HepG2 (cell line): Measurements from ENCODE around the gene SYNGR4. TPM values are rescaled to one million over a fixed set of nuclear protein-coding genes. Genes with fewer than 3 reads are reported as not detected.
"Not testable (repeated sequence)": the region's sequence is repeated elsewhere in the genome, so short reads cannot be mapped to it uniquely, and the experiment has no call there.

Experiments used
- ATAC-seq: fragments of 200-7000 bp; cut with Tn5 transposase; 3 replicates; pipeline ENCODE4 v1.9.1; 2020; ENCODE audit warnings: mild to moderate bottlenecking, moderate library complexity
- BruUV-seq: library from RNA; stranded (reverse); fragments of 400-500 nt; replicated peaks from 2 replicates; lab custom pipeline; 2021; lab: Mats Ljungman, UMichigan
- CTCF ChIA-PET: fragments of 300-600 bp; formaldehyde crosslinking; extraction: SDS; loops from one replicate; lab custom pipeline; 2021; ENCODE audit warnings: low total read pairs, inconsistent platforms, low intra/inter-chr PET ratio; lab: Yijun Ruan, JAX
- POLR2A ChIA-PET: fragments of 350-600 bp; sonication (Branson Sonifier 250); formaldehyde crosslinking; loops from one replicate; lab custom pipeline; 2020; ENCODE audit warnings: antibody characterized with exemption, inconsistent platforms; lab: Yijun Ruan, JAX
- DNase-seq: peaks from one replicate; pipeline ENCODE4 v3.0.0-alpha.2; 2015; ENCODE audit warnings: low spot score
- FAIRE-seq: peaks from 3 replicates; lab custom pipeline; 2011; peaks lifted over from hg19 to GRCh38; lab: Jason Lieb, UNC
- H2AFZ ChIP-seq: one replicate; pipeline ENCODE4 v1.6.1; 2011; ENCODE audit warnings: low read length, inconsistent platforms
- H3K27ac ChIP-seq: fragments of 300-600 bp; 3 replicates; pipeline ENCODE4 v1.8.0; 2011; ENCODE audit warnings: mixed run types, mild to moderate bottlenecking, mixed read lengths, low read length, inconsistent platforms; ENCODE audit not compliant: insufficient read depth; ENCODE audit errors: extremely low read length
- H3K27me3 ChIP-seq, 2 experiments: fragments of 200-600 bp in 1 of 2; 2 replicates in 1 of 2; 3 replicates in 1 of 2; pipeline versions ENCODE4 v1.6.0 to v1.8.0; 2011; ENCODE audit warnings: low read length in 2 of 2, mild to moderate bottlenecking in 2 of 2, moderate library complexity in 2 of 2, inconsistent platforms in 1 of 2; ENCODE audit not compliant: insufficient read depth in 2 of 2, control insufficient read depth in 1 of 2
- H3K36me3 ChIP-seq, 2 experiments: fragments of 200-600 bp in 1 of 2; replicated peaks in 1 of 2; 2 replicates in 1 of 2; 3 replicates in 1 of 2; pipeline versions ENCODE4 v1.5.1 to v1.8.0; 2011; ENCODE audit warnings: low read length in 2 of 2, inconsistent platforms in 1 of 2; ENCODE audit not compliant: insufficient read depth in 2 of 2, control insufficient read depth in 1 of 2
- H3K4me1 ChIP-seq: 2 replicates; pipeline ENCODE4 v1.5.1; 2012; ENCODE audit warnings: low read length, inconsistent platforms; ENCODE audit not compliant: insufficient read depth
- H3K4me2 ChIP-seq: 2 replicates; pipeline ENCODE4 v1.6.0; 2011; ENCODE audit warnings: low read depth, low read length, inconsistent platforms
- H3K4me3 ChIP-seq, 3 experiments: fragments of 200-600 bp in 1 of 3; sonication (generic), shearing (Covaris generic) in 1 of 3; replicated peaks in 1 of 3; 2 replicates each; pipeline ENCODE4 v1.5.1; 2011 to 2016; ENCODE audit warnings: low read length in 3 of 3, inconsistent platforms in 2 of 3, low read depth in 2 of 3, mild to moderate bottlenecking in 2 of 3, control low read depth in 1 of 3, mixed read lengths in 1 of 3; ENCODE audit not compliant: insufficient read depth in 1 of 3
- H3K79me2 ChIP-seq: one replicate; pipeline ENCODE4 v1.6.1; 2011; ENCODE audit warnings: low read length, inconsistent platforms; ENCODE audit not compliant: insufficient read depth
- H3K9ac ChIP-seq: 2 replicates; pipeline ENCODE4 v1.6.0; 2011; ENCODE audit warnings: mild to moderate bottlenecking, low read depth, low read length, inconsistent platforms; ENCODE audit not compliant: insufficient read depth
- H3K9me3 ChIP-seq: 2 replicates; pipeline ENCODE4 v1.5.1; 2012; ENCODE audit warnings: mild to moderate bottlenecking, low read length
- H4K20me1 ChIP-seq: 2 replicates; pipeline ENCODE4 v1.6.0; 2011; ENCODE audit warnings: inconsistent platforms, mild to moderate bottlenecking, low read length, moderate library complexity; ENCODE audit not compliant: insufficient read depth
- ETV5 ChIP-seq: IDR thresholded peaks from 2 replicates; pipeline ENCODE4 v1.6.1; 2018; ENCODE audit warnings: missing biosample characterization, missing genetic modification reagents, inconsistent platforms, borderline replicate concordance
- HHEX ChIP-seq: IDR thresholded peaks from 2 replicates; pipeline ENCODE4 v1.6.1; 2016; ENCODE audit warnings: control low read depth
- HOXA7 ChIP-seq: sonication (generic); formaldehyde crosslinking; IDR thresholded peaks from 2 replicates; pipeline ENCODE4 v1.8.1; 2022; ENCODE audit warnings: mild to moderate bottlenecking, missing genetic modification reagents, moderate library complexity
- KDM5B ChIP-seq: sonication (generic); formaldehyde crosslinking; IDR thresholded peaks from 2 replicates; pipeline ENCODE4 v1.4.0; 2020; ENCODE audit warnings: missing genetic modification reagents, mild to moderate bottlenecking, borderline replicate concordance
- KMT2B ChIP-seq: IDR thresholded peaks from 2 replicates; pipeline ENCODE4 v1.6.1; 2016; ENCODE audit warnings: missing genetic modification reagents, missing compliant biosample characterization
- PPARG ChIP-seq: conservative IDR thresholded peaks from 2 replicates; pipeline ENCODE4 v1.6.1; 2016; ENCODE audit warnings: missing biosample characterization, missing genetic modification reagents
- RFXANK ChIP-seq: IDR thresholded peaks from 2 replicates; pipeline ENCODE4 v1.6.1; 2016
- SALL2 ChIP-seq: sonication (generic); formaldehyde crosslinking; IDR thresholded peaks from 2 replicates; pipeline ENCODE4 v1.8.1; 2023; ENCODE audit warnings: mild to moderate bottlenecking, missing genetic modification reagents, inconsistent platforms
- SUZ12 ChIP-seq: fragments of 150-350 bp; IDR thresholded peaks from 2 replicates; pipeline ENCODE4 v1.6.1; 2014; ENCODE audit warnings: low read depth, low read length
- THAP7 ChIP-seq: sonication (generic); formaldehyde crosslinking; IDR thresholded peaks from 2 replicates; pipeline ENCODE4 v1.8.1; 2023; ENCODE audit warnings: mild to moderate bottlenecking, missing genetic modification reagents
- YEATS4 ChIP-seq: sonication (generic); formaldehyde crosslinking; IDR thresholded peaks from 2 replicates; pipeline ENCODE4 v1.4.0; 2020; ENCODE audit warnings: missing genetic modification reagents, borderline replicate concordance
- ZBTB34 ChIP-seq: sonication (generic); formaldehyde crosslinking; IDR thresholded peaks from 2 replicates; pipeline ENCODE4 v1.8.0; 2022; ENCODE audit warnings: mild to moderate bottlenecking, missing genetic modification reagents
- ZNF20 ChIP-seq: sonication (generic); formaldehyde crosslinking; IDR thresholded peaks from 2 replicates; pipeline ENCODE4 v1.4.0; 2020; ENCODE audit warnings: mild to moderate bottlenecking, moderate library complexity, missing genetic modification reagents
- WGBS: methylation state at CpG from one replicate; pipeline ENCODE4 v1.1.6; 2017; ENCODE audit warnings: low lambda C conversion rate; 5-methylcytosine and 5-hydroxymethylcytosine counted together
- in situ Hi-C: cut with HindIII; loops from 2 replicates; pipeline ENCODE4 v1.10.0; 2017; ENCODE audit warnings: low pct_unique_long_range_greater_than_20kb; ENCODE audit not compliant: extremely low pct_ligation_motif_present
- intact Hi-C: fragments of 100-400 bp; cut with micrococcal nuclease; formaldehyde crosslinking; loops from one replicate; pipeline ENCODE4 v1.10.0; 2022; ENCODE audit not compliant: unreplicated experiment
- polyA plus RNA-seq, 8 experiments: library from polyadenylated mRNA; depleted of rRNA in 3 of 8; stranded (reverse) in 7 of 8; unstranded in 1 of 8; fragments of >200 nt; fragmentation: Illumina TruSeq in 4 of 8; extraction: Trizol in 4 of 8; gene quantifications; 2 replicates each; pipeline versions ENCODE4 v1.2.1 to v1.2.3, GENCODE V29; 2011 to 2016; ENCODE audit warnings: low read depth in 4 of 8, missing spikeins in 1 of 8, mixed read lengths in 1 of 8; ENCODE audit not compliant: insufficient read depth in 1 of 8
- total RNA-seq, 5 experiments: library from RNA; depleted of rRNA; stranded (reverse); fragments of >200 nt; fragmentation: Illumina TruSeq; extraction: Trizol; gene quantifications; 2 replicates each; pipeline ENCODE4 v1.2.3, GENCODE V29; 2016; ENCODE audit warnings: low read depth in 1 of 5

Gene SYNGR4
- total and polyA plus RNA-seq, 2 of the 13 experiments (the other 11 are each of a cell fraction or from before 2014, with no cell fraction given): not detected

GRCh38 chr19:48363810-48364597, at the start of gene SYNGR4, which contains the start of gene TMEM143 (continued):
- TF ChIP-seq PPARG (peak; percentile 26; the same call in 1 of the 2 replicates), THAP7 (peak; percentile 85; the same call in 1 of the 2 replicates)

GRCh38 chr19:48315712-48316111, 48.5 kb upstream of the SYNGR4 start:
- ATAC-seq: no peak

GRCh38 chr19:48317708-48317960, 46.5 kb upstream of the SYNGR4 start:
- Histone ChIP-seq H3K4me3 (peak overlapping the region in 1 of 3 experiments; percentile 7; a peak in 1 of 6 replicates), H3K4me2 (peak overlapping the region; percentile 21; the same call in 1 of the 2 replicates), H3K4me1 (peaks cover 42% of the 10 kb centered on the region)
- H3K27me3 ChIP-seq, ATAC-seq, H3K79me2 ChIP-seq, H3K27ac ChIP-seq, H3K36me3 ChIP-seq, FAIRE-seq, CTCF ChIA-PET, H3K9me3 ChIP-seq, DNase-seq, BruUV-seq, H3K9ac ChIP-seq, POLR2A ChIA-PET, H4K20me1 ChIP-seq, H2AFZ ChIP-seq: not testable (repeated sequence)
- intact Hi-C loops (loop anchor here (10.0 kb wide), 1 partner anchor 267 kb away; no protein-coding TSS in a partner anchor), in situ Hi-C loops (loop anchor here (5.0 to 10.0 kb wide), 2 partner anchors 75 to 267 kb away; partner anchors contain the start of genes GRIN2D and KDELR1)
- 4% methylated on average over 9 of the region's 9 CpGs for whole genome bisulfite sequencing

More at GRCh38 chr19:48315712-48316111, 48.5 kb upstream of the SYNGR4 start:
- intact Hi-C loops (loop anchor here (10.0 kb wide), 1 partner anchor 269 kb away; no protein-coding TSS in a partner anchor), in situ Hi-C loops (loop anchor here (5.0 to 10.0 kb wide), 2 partner anchors 77 to 269 kb away; partner anchors contain the start of genes GRIN2D and KDELR1)
- Histone ChIP-seq H4K20me1 (no peaks in the 10 kb centered on the region), H3K79me2 (no peaks in the 10 kb centered on the region), H3K27ac (no peak overlapping the region), H3K36me3 (no peaks in the 10 kb centered on the region), H3K4me3 (no peak overlapping the region), H3K27me3 (peaks cover 0 to 10% of the 10 kb centered on the region in 2 experiments; a peak in 2 of 5 replicates), H2AFZ (no peak overlapping the region), H3K4me1 (peaks cover 26% of the 10 kb centered on the region), H3K9ac (no peak overlapping the region), H3K4me2 (no peak overlapping the region), H3K9me3 (no peaks in the 10 kb centered on the region)
- CTCF ChIA-PET: no interaction called here
- WGBS: 50% methylated on average over 7 of the region's 7 CpGs
- FAIRE-seq (no peak), DNase-seq (no peak)
- no TSS peak for BruUV-seq
- TF ChIP-seq HHEX (CRISPR knock-in tag): no peak
- TF ChIP-seq RFXANK (CRISPR knock-in tag): no peak
- TF ChIP-seq ZBTB34 (CRISPR knock-in tag): no peak
- TF ChIP-seq ZNF20 (CRISPR knock-in tag): no peak
- TF ChIP-seq KMT2B (CRISPR knock-in tag): no peak
- TF ChIP-seq SUZ12: no peak
- no peak for TF ChIP-seq YEATS4 (CRISPR knock-in tag)
- no peak for TF ChIP-seq HOXA7 (CRISPR knock-in tag)
- no peak for TF ChIP-seq SALL2 (CRISPR knock-in tag)
- TF ChIP-seq KDM5B (CRISPR knock-in tag): no peak
- TF ChIP-seq ETV5 (CRISPR knock-in tag): no peak
- POLR2A ChIA-PET: no interaction called here
